ENCODE data around the gene KIRREL1.
"Not testable (repeated sequence)": the region's sequence is repeated elsewhere in the genome, so short reads cannot be mapped to it uniquely, and the experiment has no call there.

Gene KIRREL1

DNA sequence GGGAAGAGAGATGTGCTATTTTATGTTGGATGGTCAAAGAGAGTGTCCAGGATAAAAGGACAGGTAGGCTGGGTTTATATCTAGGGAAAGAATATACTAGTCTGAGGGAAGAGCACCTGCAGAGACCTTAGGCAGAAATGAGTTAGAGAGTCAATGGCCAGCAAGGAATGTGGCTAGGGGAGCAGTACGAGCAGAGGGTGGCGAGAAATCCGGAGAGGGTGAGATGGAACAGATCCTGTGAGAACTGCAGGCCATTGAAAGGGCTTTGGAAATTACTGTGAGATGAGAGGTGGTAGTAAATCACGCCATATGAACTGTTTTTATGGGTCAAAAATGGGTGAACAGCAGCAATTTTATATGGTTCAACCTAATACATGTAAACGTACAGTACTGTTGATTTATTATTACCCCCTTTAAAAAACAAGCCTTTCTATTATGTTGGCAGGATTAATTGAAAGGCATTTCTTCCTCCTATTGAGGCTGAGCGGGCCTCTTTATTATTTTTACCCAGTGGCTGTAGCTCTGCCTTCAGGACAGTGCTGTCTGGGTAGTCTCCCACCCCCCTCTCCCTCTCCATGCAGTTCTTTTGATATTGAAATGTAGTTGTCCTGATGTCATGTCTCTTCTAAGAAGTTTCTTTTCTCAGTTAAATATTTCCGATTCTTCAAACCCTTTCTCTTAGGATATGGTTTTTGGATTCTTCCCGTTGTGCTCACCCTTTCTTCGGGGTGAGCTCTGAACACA is 112.1 kb downstream of the KIRREL1 start:
- DNase-seq (ENCODE audit: low read depth), result no peak

GRCh38 chr1:158107916-158108315 is 114.5 kb downstream of the KIRREL1 start:
- no peak for DNase-seq (ENCODE audit: low read depth)

DNA sequence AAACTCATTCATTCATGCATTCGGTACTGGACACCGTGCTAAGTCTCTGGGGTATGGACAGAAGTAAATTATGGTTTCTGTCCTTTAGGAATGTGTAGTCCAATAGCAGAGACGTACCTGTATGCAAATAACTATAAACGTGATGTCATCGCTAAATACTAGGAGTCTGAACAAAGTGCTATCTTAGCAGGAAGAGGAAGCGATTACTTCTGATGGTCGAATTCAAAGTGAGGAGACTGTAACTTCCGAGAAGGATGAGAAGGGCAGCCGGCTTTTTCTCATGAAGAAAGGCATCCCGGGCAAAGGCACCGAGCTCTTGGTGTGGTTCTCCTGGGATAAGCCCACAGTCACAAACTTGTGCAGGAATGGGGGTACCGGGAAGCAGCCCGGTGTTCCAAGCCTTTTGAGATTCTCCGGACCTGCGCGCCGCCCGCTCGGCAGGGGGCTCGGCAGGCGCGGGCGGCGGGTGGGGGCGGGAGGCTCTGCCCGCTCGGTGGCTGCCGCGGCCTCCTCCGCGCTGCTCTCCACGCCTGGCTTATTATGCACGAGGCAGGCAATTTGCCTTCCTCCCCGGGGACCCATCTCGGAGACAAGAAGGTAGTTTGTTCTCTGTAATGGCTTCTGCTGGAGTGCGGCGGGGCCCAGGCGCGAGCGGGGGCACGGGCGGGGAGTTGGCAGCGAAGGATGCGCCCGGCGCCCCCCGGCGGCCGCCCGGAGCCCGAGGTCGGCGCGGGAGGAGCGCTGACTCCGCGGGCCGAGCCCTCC is 119.7 kb downstream of the KIRREL1 start:
- DNase-seq (ENCODE audit: low read depth), result peak; percentile 16

- DNase-seq (ENCODE audit: low read depth), result no peak
These were observed 120.3 kb downstream of the KIRREL1 start for GRCh38 chr1:158113759-158114127.

- DNase-seq (ENCODE audit: low read depth), result no peak
These were observed 121.7 kb downstream of the KIRREL1 start for GRCh38 chr1:158115126-158115525.

- DNase-seq (ENCODE audit: low read depth), result no peak
These were observed 123.1 kb downstream of the KIRREL1 start for GRCh38 chr1:158116311-158117167.

GRCh38 chr1:158117854-158118704 is 124.6 kb downstream of the KIRREL1 start:
- peak; percentile 13 for DNase-seq (ENCODE audit: low read depth)

DNA sequence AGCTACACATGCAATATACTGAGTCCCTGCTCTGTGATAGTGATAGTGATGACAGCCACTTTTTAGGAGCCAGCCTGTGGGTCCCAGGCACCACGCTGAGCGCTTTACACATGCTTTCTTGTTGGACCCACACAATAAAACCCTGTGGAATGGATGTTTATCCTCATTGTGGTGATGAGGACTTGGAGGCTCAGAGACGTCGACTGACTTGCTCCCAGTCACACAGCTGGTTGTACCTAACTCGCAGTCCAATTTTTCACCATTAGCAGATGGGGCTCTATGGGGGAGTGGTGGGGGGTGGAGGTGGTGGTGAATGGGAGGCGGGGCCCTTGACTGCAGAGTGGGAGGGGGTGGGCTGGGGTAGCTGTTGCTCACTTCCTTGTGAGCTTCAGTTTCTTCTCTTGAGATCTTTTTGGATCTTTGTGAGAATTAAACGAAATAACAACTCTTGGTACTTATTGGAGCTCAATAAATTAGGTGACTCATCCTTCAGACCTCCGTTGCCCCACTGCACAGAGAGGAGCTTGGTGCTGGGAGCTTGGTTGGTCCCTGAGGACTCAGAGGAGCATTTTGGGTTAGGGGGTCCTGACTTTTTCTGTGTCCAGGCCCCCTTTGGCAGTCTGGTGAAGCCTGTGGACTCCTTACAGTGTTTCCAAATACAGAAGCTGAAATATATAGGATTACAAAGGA is 125.4 kb downstream of the KIRREL1 start:
- DNase-seq (ENCODE audit: low read depth), result no peak

- no peak for DNase-seq (ENCODE audit: low read depth)
These were observed 126.7 kb downstream of the KIRREL1 start for GRCh38 chr1:158119976-158120653.

DNA sequence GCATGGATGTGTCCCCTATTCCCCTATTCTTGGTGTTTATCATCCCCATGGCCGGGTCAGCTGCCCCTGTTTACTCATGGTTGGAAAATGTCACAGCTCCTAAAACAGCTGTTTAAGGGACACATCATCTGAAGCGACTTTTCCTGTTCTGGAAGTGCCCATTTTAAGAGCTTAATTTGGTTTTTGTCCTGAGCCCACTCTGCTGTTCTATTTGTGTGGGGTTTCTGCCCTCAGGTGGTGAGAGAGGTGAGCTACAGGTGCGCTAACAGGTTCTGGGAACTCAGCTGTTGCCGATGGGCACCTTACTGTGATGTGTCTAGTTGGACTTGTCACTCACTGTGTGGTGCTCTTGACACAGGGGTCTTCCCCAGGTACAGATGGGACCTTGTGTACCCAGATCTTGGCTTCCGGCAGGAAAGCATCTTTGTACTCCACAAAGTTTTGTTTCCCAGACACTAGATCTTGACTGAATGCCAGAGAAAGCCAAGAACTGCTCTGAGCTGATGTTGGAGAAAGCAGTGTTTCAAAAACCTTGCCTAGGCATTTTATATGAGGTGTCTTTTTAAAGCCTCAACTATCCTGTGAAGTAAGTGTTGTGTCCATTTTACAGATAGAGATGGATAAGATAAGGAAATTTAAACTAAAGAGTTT is 128.3 kb downstream of the KIRREL1 start:
- DNase-seq (ENCODE audit: low read depth), result no peak

- DNase-seq (ENCODE audit: low read depth), result no peak
These were observed 129.5 kb downstream of the KIRREL1 start for GRCh38 chr1:158122833-158123388.

DNA sequence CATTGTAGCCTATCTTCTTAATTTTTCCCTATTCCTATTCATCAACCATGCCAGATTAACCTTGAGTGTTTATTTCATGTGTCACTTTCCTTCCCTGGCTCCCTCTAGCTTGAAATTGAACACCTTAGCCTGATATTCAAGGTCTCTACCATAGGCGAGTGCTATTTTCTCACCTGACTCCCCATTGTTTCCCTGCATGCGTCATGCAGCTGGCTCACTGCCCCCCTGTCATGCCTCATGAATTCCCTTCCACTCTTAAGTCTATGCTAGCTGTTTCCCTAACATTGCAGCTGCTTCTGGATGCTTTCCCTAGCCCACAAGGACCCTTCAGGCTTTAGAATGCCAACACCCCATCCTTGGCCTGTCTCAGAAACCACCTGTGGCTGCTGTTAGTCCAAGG is 130.6 kb downstream of the KIRREL1 start:
- DNase-seq (ENCODE audit: low read depth), result no peak

GRCh38 chr1:158124999-158125398 is 131.6 kb downstream of the KIRREL1 start:
- peak; percentile 14 for DNase-seq (ENCODE audit: low read depth)

GRCh38 chr1:158126425-158126824 is 133.0 kb downstream of the KIRREL1 start:
- no peak for DNase-seq (ENCODE audit: low read depth)

- DNase-seq (ENCODE audit: low read depth), result not testable (repeated sequence)
These were observed 135.1 kb downstream of the KIRREL1 start for GRCh38 chr1:158128531-158128930.

DNA sequence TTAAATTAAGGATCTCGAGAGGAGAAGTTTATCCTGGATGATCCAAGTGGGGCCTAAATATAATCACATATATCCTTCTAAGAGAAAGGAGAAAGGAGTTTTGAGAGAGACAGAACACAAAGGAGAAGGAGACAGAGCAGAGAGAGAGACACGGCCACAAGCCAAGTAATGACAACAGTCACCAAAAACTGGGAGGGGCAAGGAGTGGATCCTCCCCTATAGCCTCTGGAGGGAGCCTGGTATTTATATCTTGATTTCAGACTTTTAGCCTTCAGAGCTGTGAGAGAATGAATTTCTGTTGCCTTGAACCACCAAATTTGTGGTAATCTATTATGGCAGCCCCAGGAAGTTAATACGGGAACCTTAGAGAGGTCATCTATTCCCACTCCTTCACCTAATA is 137.8 kb downstream of the KIRREL1 start:
- no peak for DNase-seq (ENCODE audit: low read depth)

- DNase-seq (ENCODE audit: low read depth), result no peak
These were observed 147.3 kb downstream of the KIRREL1 start for GRCh38 chr1:158140764-158141192.

DNA sequence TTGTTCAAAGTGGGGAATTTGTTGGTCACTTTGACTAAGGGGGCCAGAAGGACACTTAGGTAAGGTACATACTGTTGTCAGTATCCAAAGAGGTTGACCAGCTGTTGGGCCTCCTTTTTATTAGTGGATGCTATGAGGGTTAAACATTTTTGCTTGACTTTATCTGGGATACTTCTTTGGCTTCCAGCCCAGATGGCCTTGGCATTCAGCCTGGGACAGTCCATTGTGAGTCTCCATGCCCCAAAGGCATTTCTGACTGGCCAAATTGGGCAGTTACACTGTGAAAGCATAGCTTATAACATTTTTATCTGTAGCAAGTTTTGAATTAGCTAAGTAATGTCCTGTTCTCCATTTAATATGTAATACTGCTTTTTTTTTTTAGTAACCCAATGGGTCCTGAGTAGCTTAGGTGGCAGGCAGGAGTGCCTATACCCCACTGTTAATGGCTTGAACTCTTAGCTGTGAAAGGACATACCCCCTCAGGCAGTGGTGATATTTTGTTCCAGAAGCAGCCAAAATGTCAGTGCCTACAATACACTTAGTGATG is 151.8 kb downstream of the KIRREL1 start:
- DNase-seq (ENCODE audit: low read depth), result no peak

- DNase-seq (ENCODE audit: low read depth), result no peak
These were observed 152.7 kb downstream of the KIRREL1 start for GRCh38 chr1:158146165-158146564.
